GM13977 (cell line): Measurements from ENCODE around the gene LSAMP.

ENCODE experiments used
- DNase-seq: peaks from one replicate; pipeline ENCODE4 v3.0.0; 2012; ENCODE audit warnings: low spot score
- CTCF ChIP-seq: IDR thresholded peaks from 2 replicates; pipeline ENCODE4 v1.5.1; 2012; ENCODE audit warnings: mild to moderate bottlenecking, control low read depth; ENCODE audit not compliant: insufficient read depth; ENCODE audit errors: extremely low read depth, missing control alignments
- in situ Hi-C: fragments of 300-500 bp; cut with MboI; formaldehyde crosslinking; loops from one replicate; pipeline ENCODE4 v1.12.0; 2022; ENCODE audit warnings: low sequenced_read_pairs, low pct_unique_long_range_greater_than_20kb, mixed read lengths, inconsistent platforms; ENCODE audit not compliant: unreplicated experiment

LSAMP gene

GRCh38 chr3:115808244-115808643 is 637.0 kb downstream of the LSAMP start:
- no peak for TF ChIP-seq CTCF
- no peak for DNase-seq
- in situ Hi-C loops = loop anchor here (25.0 kb wide), 1 partner anchor 596 kb away; no protein-coding TSS in a partner anchor

- in situ Hi-C loops = loop anchor here (25.0 kb wide), 1 partner anchor 594 kb away; no protein-coding TSS in a partner anchor
- no peak for TF ChIP-seq CTCF
- DNase-seq = no peak
Observed at GRCh38 chr3:115806501-115806900, 638.8 kb downstream of the LSAMP start.

- in situ Hi-C loops = loop anchor here (25.0 kb wide), 1 partner anchor 593 kb away; no protein-coding TSS in a partner anchor
- TF ChIP-seq CTCF = no peak
- DNase-seq = no peak
Observed at GRCh38 chr3:115805520-115805919, 639.8 kb downstream of the LSAMP start.

GRCh38 chr3:115804713-115805119 is 640.6 kb downstream of the LSAMP start:
- TF ChIP-seq CTCF = no peak
- no peak for DNase-seq
- in situ Hi-C loops = loop anchor here (25.0 kb wide), 1 partner anchor 592 kb away; no protein-coding TSS in a partner anchor

- in situ Hi-C loops = loop anchor here (25.0 kb wide), 1 partner anchor 592 kb away; no protein-coding TSS in a partner anchor
- no peak for DNase-seq
- TF ChIP-seq CTCF = no peak
Observed at GRCh38 chr3:115804200-115804599, 641.1 kb downstream of the LSAMP start.

GRCh38 chr3:115803661-115804060 is 641.6 kb downstream of the LSAMP start:
- TF ChIP-seq CTCF = no peak
- in situ Hi-C loops = loop anchor here (25.0 kb wide), 1 partner anchor 591 kb away; no protein-coding TSS in a partner anchor
- no peak for DNase-seq
